ENCODE measurements around the gene TSPAN14.

DNA sequence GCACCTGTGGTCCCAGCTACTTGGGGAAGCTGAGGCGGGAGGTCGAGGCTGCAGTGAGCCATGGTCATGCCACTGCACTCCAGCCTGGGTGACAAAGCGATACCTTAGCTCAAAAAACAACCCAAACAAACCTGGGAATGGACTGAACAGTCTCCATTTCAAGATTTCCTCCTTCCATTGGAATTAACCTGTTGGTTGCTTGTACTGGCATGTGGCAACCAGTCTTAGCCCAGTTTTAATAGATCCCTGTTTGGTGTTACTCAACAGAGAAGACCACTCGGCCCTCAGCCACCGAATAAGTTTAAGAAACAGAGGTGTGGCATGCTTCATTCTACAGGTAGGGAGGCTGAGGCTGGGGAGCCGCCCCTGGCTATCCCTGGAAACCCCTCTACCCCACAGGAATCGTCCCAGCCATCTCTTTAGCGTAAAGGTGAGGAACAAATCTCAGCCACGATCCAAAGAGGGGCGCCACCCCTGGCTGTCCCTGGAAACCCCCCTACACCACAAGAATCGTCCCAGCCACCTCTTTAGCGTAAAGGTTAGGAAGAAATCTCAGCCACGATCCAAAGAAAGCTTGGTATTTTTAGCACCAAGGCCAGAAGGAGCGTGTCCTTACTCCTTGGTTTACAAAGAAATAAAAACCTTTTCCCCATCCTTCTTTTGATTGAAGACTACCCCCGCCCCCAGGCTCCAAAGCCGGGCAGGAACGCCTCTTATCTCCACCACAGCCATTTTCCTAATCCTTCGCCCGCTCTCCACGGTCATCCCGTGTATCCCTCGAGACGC lies 861 bp upstream of the TSPAN14 start:
- TF ChIP-seq CTCF (IDR thresholded peaks at IDR 0.05) (no peak), POLR2A (IDR thresholded peaks at IDR 0.05) (no peak)

All from adrenal gland (tissue), 5 donors.